ENCODE results near the gene TMEM106C.

Gene TMEM106C

GRCh38 chr12:47967461-47968321, 4.3 kb downstream of the TMEM106C start:
- TF ChIP-seq CTCF (IDR thresholded peaks at IDR 0.05): no peak
- no peak for DNase-seq
- Mint-ChIP-seq H3K4me3 (no peak overlapping the region), H3K36me3 (ENCODE audit: low read depth) (peaks cover 29% of the 10 kb centered on the region), H3K9me3 (no peaks in the 10 kb centered on the region), H3K4me1 (peaks cover 40% of the 10 kb centered on the region), H3K27ac (no peak overlapping the region), H3K27me3 (ENCODE audit: low read depth, poor library complexity) (peaks cover 46% of the 10 kb centered on the region)

GRCh38 chr12:47969845-47970244, 6.4 kb downstream of the TMEM106C start:
- DNase-seq: no peak
- peaks cover 46% of the 10 kb centered on the region for H3K36me3 Mint-ChIP-seq (ENCODE audit: low read depth)
- no peak overlapping the region for H3K27ac Mint-ChIP-seq
- peaks cover 28% of the 10 kb centered on the region for H3K27me3 Mint-ChIP-seq (ENCODE audit: low read depth, poor library complexity)
- no peak for TF ChIP-seq CTCF (IDR thresholded peaks at IDR 0.05)
- H3K9me3 Mint-ChIP-seq: no peaks in the 10 kb centered on the region
- H3K4me3 Mint-ChIP-seq: no peak overlapping the region
- peaks cover 19% of the 10 kb centered on the region for H3K4me1 Mint-ChIP-seq

- Mint-ChIP-seq H3K27me3 (ENCODE audit: low read depth, poor library complexity) (peaks cover 18% of the 10 kb centered on the region), H3K4me3 (no peak overlapping the region), H3K27ac (peak overlapping the region; percentile 29), H3K4me1 (peaks cover 12% of the 10 kb centered on the region), H3K9me3 (no peaks in the 10 kb centered on the region), H3K36me3 (ENCODE audit: low read depth) (peaks cover 48% of the 10 kb centered on the region)
- no peak for TF ChIP-seq CTCF (IDR thresholded peaks at IDR 0.05)
- no peak for DNase-seq
Measured at GRCh38 chr12:47970843-47971242, 7.4 kb downstream of the TMEM106C start.

- TF ChIP-seq CTCF (IDR thresholded peaks at IDR 0.05): no peak
- H3K4me3 Mint-ChIP-seq: no peak overlapping the region
- no peak for DNase-seq
Measured at GRCh38 chr12:47972895-47973294, 9.5 kb downstream of the TMEM106C start.

GRCh38 chr12:47973870-47974269, 10.5 kb downstream of the TMEM106C start:
- no peak overlapping the region for H3K4me3 Mint-ChIP-seq
- no peak for TF ChIP-seq CTCF (IDR thresholded peaks at IDR 0.05)
- peaks cover 57% of the 10 kb centered on the region for H3K36me3 Mint-ChIP-seq (ENCODE audit: low read depth)
- DNase-seq: no peak
- H3K27me3 Mint-ChIP-seq (ENCODE audit: low read depth, poor library complexity): peaks cover 3% of the 10 kb centered on the region
- H3K27ac Mint-ChIP-seq: peak overlapping the region; percentile 83
- no peaks in the 10 kb centered on the region for H3K9me3 Mint-ChIP-seq
- H3K4me1 Mint-ChIP-seq: no peaks in the 10 kb centered on the region

More at GRCh38 chr12:47972895-47973294, 9.5 kb downstream of the TMEM106C start:
- peak overlapping the region; percentile 96 for H3K27ac Mint-ChIP-seq
- H3K27me3 Mint-ChIP-seq (ENCODE audit: low read depth, poor library complexity): peaks cover 3% of the 10 kb centered on the region
- no peaks in the 10 kb centered on the region for H3K9me3 Mint-ChIP-seq
- no peaks in the 10 kb centered on the region for H3K4me1 Mint-ChIP-seq
- peaks cover 51% of the 10 kb centered on the region for H3K36me3 Mint-ChIP-seq (ENCODE audit: low read depth)

All from nephron progenitor cell (in vitro differentiated cells).